HepG2 (cell line): ENCODE measurements around the gene TRMU. TPM values are rescaled to one million over a fixed set of nuclear protein-coding genes. Genes with fewer than 3 reads are reported as not detected.

Experiments
- ATAC-seq: fragments of 200-7000 bp; cut with Tn5 transposase; 3 replicates; pipeline ENCODE4 v1.9.1; 2020; ENCODE audit warnings: mild to moderate bottlenecking, moderate library complexity
- BruUV-seq: library from RNA; stranded (reverse); fragments of 400-500 nt; replicated peaks from 2 replicates; lab custom pipeline; 2021; lab: Mats Ljungman, UMichigan
- CTCF ChIA-PET: fragments of 300-600 bp; formaldehyde crosslinking; extraction: SDS; loops from one replicate; lab custom pipeline; 2021; ENCODE audit warnings: low total read pairs, inconsistent platforms, low intra/inter-chr PET ratio; lab: Yijun Ruan, JAX
- POLR2A ChIA-PET: fragments of 350-600 bp; sonication (Branson Sonifier 250); formaldehyde crosslinking; loops from one replicate; lab custom pipeline; 2020; ENCODE audit warnings: antibody characterized with exemption, inconsistent platforms; lab: Yijun Ruan, JAX
- DNase-seq: peaks from one replicate; pipeline ENCODE4 v3.0.0-alpha.2; 2015; ENCODE audit warnings: low spot score
- FAIRE-seq: peaks from 3 replicates; lab custom pipeline; 2011; peaks lifted over from hg19 to GRCh38; lab: Jason Lieb, UNC
- H2AFZ ChIP-seq: one replicate; pipeline ENCODE4 v1.6.1; 2011; ENCODE audit warnings: low read length, inconsistent platforms
- H3K27ac ChIP-seq: fragments of 300-600 bp; 3 replicates; pipeline ENCODE4 v1.8.0; 2011; ENCODE audit warnings: mixed run types, mild to moderate bottlenecking, mixed read lengths, low read length, inconsistent platforms; ENCODE audit not compliant: insufficient read depth; ENCODE audit errors: extremely low read length
- H3K27me3 ChIP-seq, 2 experiments: fragments of 200-600 bp in 1 of 2; 2 replicates in 1 of 2; 3 replicates in 1 of 2; pipeline versions ENCODE4 v1.6.0 to v1.8.0; 2011; ENCODE audit warnings: low read length in 2 of 2, mild to moderate bottlenecking in 2 of 2, moderate library complexity in 2 of 2, inconsistent platforms in 1 of 2; ENCODE audit not compliant: insufficient read depth in 2 of 2, control insufficient read depth in 1 of 2
- H3K36me3 ChIP-seq, 2 experiments: fragments of 200-600 bp in 1 of 2; replicated peaks in 1 of 2; 2 replicates in 1 of 2; 3 replicates in 1 of 2; pipeline versions ENCODE4 v1.5.1 to v1.8.0; 2011; ENCODE audit warnings: low read length in 2 of 2, inconsistent platforms in 1 of 2; ENCODE audit not compliant: insufficient read depth in 2 of 2, control insufficient read depth in 1 of 2
- H3K4me1 ChIP-seq: 2 replicates; pipeline ENCODE4 v1.5.1; 2012; ENCODE audit warnings: low read length, inconsistent platforms; ENCODE audit not compliant: insufficient read depth
- H3K4me2 ChIP-seq: 2 replicates; pipeline ENCODE4 v1.6.0; 2011; ENCODE audit warnings: low read depth, low read length, inconsistent platforms
- H3K4me3 ChIP-seq, 3 experiments: fragments of 200-600 bp in 1 of 3; sonication (generic), shearing (Covaris generic) in 1 of 3; replicated peaks in 1 of 3; 2 replicates each; pipeline ENCODE4 v1.5.1; 2011 to 2016; ENCODE audit warnings: low read length in 3 of 3, inconsistent platforms in 2 of 3, low read depth in 2 of 3, mild to moderate bottlenecking in 2 of 3, control low read depth in 1 of 3, mixed read lengths in 1 of 3; ENCODE audit not compliant: insufficient read depth in 1 of 3
- H3K79me2 ChIP-seq: one replicate; pipeline ENCODE4 v1.6.1; 2011; ENCODE audit warnings: low read length, inconsistent platforms; ENCODE audit not compliant: insufficient read depth
- H3K9ac ChIP-seq: 2 replicates; pipeline ENCODE4 v1.6.0; 2011; ENCODE audit warnings: mild to moderate bottlenecking, low read depth, low read length, inconsistent platforms; ENCODE audit not compliant: insufficient read depth
- H3K9me3 ChIP-seq: 2 replicates; pipeline ENCODE4 v1.5.1; 2012; ENCODE audit warnings: mild to moderate bottlenecking, low read length
- H4K20me1 ChIP-seq: 2 replicates; pipeline ENCODE4 v1.6.0; 2011; ENCODE audit warnings: inconsistent platforms, mild to moderate bottlenecking, low read length, moderate library complexity; ENCODE audit not compliant: insufficient read depth
- AGO2 ChIP-seq: fragments of 200-400 bp; formaldehyde crosslinking; optimal IDR thresholded peaks from 2 replicates; pipeline ENCODE3; 2017; ENCODE audit warnings: mild to moderate bottlenecking, low read depth, low read length, moderate library complexity
- ATAD3A ChIP-seq: sonication (generic); formaldehyde crosslinking; IDR thresholded peaks from 2 replicates; pipeline ENCODE4 v1.4.0; 2020; ENCODE audit warnings: missing genetic modification reagents
- HOXA9 ChIP-seq: sonication (generic); formaldehyde crosslinking; IDR thresholded peaks from 2 replicates; pipeline ENCODE4 v1.8.1; 2022; ENCODE audit warnings: missing genetic modification reagents, mild to moderate bottlenecking, moderate library complexity, borderline replicate concordance
- IRF2 ChIP-seq: IDR thresholded peaks from 2 replicates; pipeline ENCODE4 v1.6.1; 2018; ENCODE audit warnings: missing genetic modification reagents, missing compliant biosample characterization
- JUND ChIP-seq: sonication (generic); formaldehyde crosslinking; IDR thresholded peaks from 2 replicates; pipeline ENCODE4 v1.8.0; 2022; ENCODE audit warnings: mild to moderate bottlenecking, missing genetic modification reagents
- MLLT10 ChIP-seq: sonication (generic); formaldehyde crosslinking; IDR thresholded peaks from 2 replicates; pipeline ENCODE4 v1.4.0; 2020; ENCODE audit warnings: missing genetic modification reagents
- NKX3-1 ChIP-seq: sonication (generic); formaldehyde crosslinking; IDR thresholded peaks from 2 replicates; pipeline ENCODE4 v1.5.0; 2020; ENCODE audit warnings: missing genetic modification reagents
- POLR2G ChIP-seq: fragments of 200-400 bp; formaldehyde crosslinking; IDR thresholded peaks from 2 replicates; pipeline ENCODE4 v1.6.1; 2018; ENCODE audit warnings: mild to moderate bottlenecking, low read depth, low read length, moderate library complexity
- PRPF4 ChIP-seq: fragments of 200-400 bp; formaldehyde crosslinking; IDR thresholded peaks from 2 replicates; pipeline ENCODE4 v1.6.1; 2016; ENCODE audit warnings: low read length, low read depth; ENCODE audit not compliant: poor library complexity, severe bottlenecking
- RBM22 ChIP-seq: fragments of 200-400 bp; formaldehyde crosslinking; optimal IDR thresholded peaks from 2 replicates; pipeline ENCODE3; 2017; ENCODE audit warnings: mild to moderate bottlenecking, low read length, moderate library complexity
- SIN3A ChIP-seq: IDR thresholded peaks from 2 replicates; pipeline ENCODE4 v1.6.1; 2011; ENCODE audit warnings: low read depth, mild to moderate bottlenecking, control low read depth, low read length, borderline replicate concordance
- SRY ChIP-seq: sonication (generic); formaldehyde crosslinking; IDR thresholded peaks from 2 replicates; pipeline ENCODE4 v1.8.0; 2022; ENCODE audit warnings: mild to moderate bottlenecking, missing genetic modification reagents
- ZNF253 ChIP-seq: sonication (generic); formaldehyde crosslinking; IDR thresholded peaks from 2 replicates; pipeline ENCODE4 v1.8.0; 2022; ENCODE audit warnings: mild to moderate bottlenecking, missing genetic modification reagents, borderline replicate concordance
- ZNF335 ChIP-seq: sonication (generic); formaldehyde crosslinking; IDR thresholded peaks from 2 replicates; pipeline ENCODE4 v1.4.0; 2020; ENCODE audit warnings: missing genetic modification reagents
- ZNF747 ChIP-seq: sonication (generic); formaldehyde crosslinking; IDR thresholded peaks from 2 replicates; pipeline ENCODE4 v1.8.1; 2023; ENCODE audit warnings: missing genetic modification reagents, mild to moderate bottlenecking, borderline replicate concordance
- ZNF891 ChIP-seq: sonication (generic); formaldehyde crosslinking; IDR thresholded peaks from 2 replicates; pipeline ENCODE4 v1.5.0; 2020; ENCODE audit warnings: mild to moderate bottlenecking, missing genetic modification reagents
- WGBS: methylation state at CpG from one replicate; pipeline ENCODE4 v1.1.6; 2017; ENCODE audit warnings: low lambda C conversion rate; 5-methylcytosine and 5-hydroxymethylcytosine counted together
- in situ Hi-C: cut with HindIII; loops from 2 replicates; pipeline ENCODE4 v1.10.0; 2017; ENCODE audit warnings: low pct_unique_long_range_greater_than_20kb; ENCODE audit not compliant: extremely low pct_ligation_motif_present
- intact Hi-C: fragments of 100-400 bp; cut with micrococcal nuclease; formaldehyde crosslinking; loops from one replicate; pipeline ENCODE4 v1.10.0; 2022; ENCODE audit not compliant: unreplicated experiment
- polyA plus RNA-seq, 8 experiments: library from polyadenylated mRNA; depleted of rRNA in 3 of 8; stranded (reverse) in 7 of 8; unstranded in 1 of 8; fragments of >200 nt; fragmentation: Illumina TruSeq in 4 of 8; extraction: Trizol in 4 of 8; gene quantifications; 2 replicates each; pipeline versions ENCODE4 v1.2.1 to v1.2.3, GENCODE V29; 2011 to 2016; ENCODE audit warnings: low read depth in 4 of 8, missing spikeins in 1 of 8, mixed read lengths in 1 of 8; ENCODE audit not compliant: insufficient read depth in 1 of 8
- total RNA-seq, 5 experiments: library from RNA; depleted of rRNA; stranded (reverse); fragments of >200 nt; fragmentation: Illumina TruSeq; extraction: Trizol; gene quantifications; 2 replicates each; pipeline ENCODE4 v1.2.3, GENCODE V29; 2016; ENCODE audit warnings: low read depth in 1 of 5

TRMU gene
- total and polyA plus RNA-seq, 2 of the 13 experiments (the other 11 are each of a cell fraction or from before 2014, with no cell fraction given) = 31.0 to 50.2 TPM

- DNase-seq (no peak), ATAC-seq (no peak), FAIRE-seq (no peak)
- no peaks in the 10 kb centered on the region for H4K20me1 ChIP-seq
- H3K4me1 ChIP-seq = no peaks in the 10 kb centered on the region
- H3K36me3 ChIP-seq = peaks cover 51 to 92% of the 10 kb centered on the region in 2 experiments
- no peak overlapping the region for H3K4me2 ChIP-seq
- in situ Hi-C loops (no loop called here), intact Hi-C loops (no loop called here)
- TF ChIP-seq SIN3A (no peak), PRPF4 (no peak), POLR2G (0 out of 2 replicates have a peak, but pooled peaks have one; percentile 6), IRF2 (no peak)
- BruUV-seq = TSS peak; percentile 14
- H3K27ac ChIP-seq = no peak overlapping the region
- POLR2A ChIA-PET = interaction anchor here (0.8 to 4.2 kb wide), 5 partner anchors 10 to 36 kb away, joined by 3 to 33 read pairs (median 4); partner anchors contain the start of genes CDPF1, GTSE1 and TTC38
- CTCF ChIA-PET = no interaction called here
- no peak overlapping the region for H3K4me3 ChIP-seq
- no peak overlapping the region for H3K9ac ChIP-seq
- no peaks in the 10 kb centered on the region for H3K79me2 ChIP-seq
- H2AFZ ChIP-seq = no peak overlapping the region
- H3K27me3 ChIP-seq = no peaks in the 10 kb centered on the region
- 98% methylated on average over 3 of the region's 3 CpGs for WGBS
- no peaks in the 10 kb centered on the region for H3K9me3 ChIP-seq
Observed at GRCh38 chr22:46286006-46286405, 49.5 kb upstream of the TRMU start.

- 98% methylated on average over 11 of the region's 15 CpGs for WGBS
- intact Hi-C loops = no loop called here
- DNase-seq (no peak), FAIRE-seq (no peak), ATAC-seq (no peak)
- Histone ChIP-seq H3K4me1 (no peaks in the 10 kb centered on the region), H3K27ac (no peak overlapping the region), H3K36me3 (peaks cover 49 to 85% of the 10 kb centered on the region in 2 experiments), H4K20me1 (no peaks in the 10 kb centered on the region), H3K4me3 (no peak overlapping the region), H3K9ac (no peak overlapping the region), H3K9me3 (no peaks in the 10 kb centered on the region), H3K27me3 (no peaks in the 10 kb centered on the region), H3K79me2 (no peaks in the 10 kb centered on the region), H2AFZ (no peak overlapping the region), H3K4me2 (no peak overlapping the region)
- no TSS peak for BruUV-seq
- CTCF ChIA-PET = no interaction called here
- POLR2A ChIA-PET = interaction anchor here (1.0 to 4.2 kb wide), 4 partner anchors 9 to 158 kb away, joined by 3 to 33 read pairs (median 4); partner anchors contain the start of genes GTSE1 and TTC38
- in situ Hi-C loops = no loop called here
- TF ChIP-seq ZNF335 (CRISPR knock-in tag) = no peak
- TF ChIP-seq NKX3-1 = no peak
- no peak for TF ChIP-seq ZNF747 (CRISPR knock-in tag)
- no peak for TF ChIP-seq HOXA9
- no peak for TF ChIP-seq ATAD3A (CRISPR knock-in tag)
- 0 out of 2 replicates have a peak, but pooled peaks have one; percentile 45 for TF ChIP-seq ZNF891
- no peak for TF ChIP-seq MLLT10
- TF ChIP-seq RBM22 = peak; percentile 5
- TF ChIP-seq AGO2 = peak; percentile 91
- no peak for TF ChIP-seq ZNF253 (CRISPR knock-in tag)
- no peak for TF ChIP-seq JUND (CRISPR knock-in tag)
- TF ChIP-seq SRY = 0 out of 2 replicates have a peak, but pooled peaks have one; percentile 55
Observed at GRCh38 chr22:46286941-46287872, 48.3 kb upstream of the TRMU start.
